Tibial nerve (tissue), 4 donors: Measurements from ENCODE around the gene MALRD1. TPM values are rescaled to one million over a fixed set of nuclear protein-coding genes. Genes with fewer than 3 reads are reported as not detected.

Experiments
- DNase-seq, 2 donors: peaks; one replicate each; pipeline ENCODE4 v3.0.0-alpha.2; 2019; ENCODE audit warnings: low spot score in 2 of 2
- H3K27ac ChIP-seq, 4 donors: fragments of 200-600 bp; sonication (generic) in 3 of 4; one replicate each; pipeline ENCODE4 v1.5.1; 2017 to 2019; ENCODE audit warnings: mild to moderate bottlenecking in 1 of 4
- H3K27me3 ChIP-seq, 2 donors: fragments of 200-600 bp; sonication (generic) in 1 of 2; one replicate each; pipeline versions ENCODE4 v1.5.1 to v1.6.0; 2017 to 2019
- H3K36me3 ChIP-seq, 3 donors: fragments of 200-600 bp; sonication (generic); one replicate each; pipeline ENCODE4 v1.5.1; 2018 to 2019
- H3K4me1 ChIP-seq, 4 donors: fragments of 200-600 bp; sonication (generic) in 3 of 4; one replicate each; pipeline ENCODE4 v1.5.1; 2017 to 2019
- H3K4me3 ChIP-seq, 4 donors: fragments of 200-600 bp; sonication (generic) in 3 of 4; one replicate each; pipeline ENCODE4 v1.5.1; 2017 to 2019; ENCODE audit warnings: mild to moderate bottlenecking in 1 of 4, moderate library complexity in 1 of 4
- H3K9me3 ChIP-seq, 4 donors: fragments of 200-600 bp; sonication (generic) in 3 of 4; one replicate each; pipeline ENCODE4 v1.5.1; 2017 to 2019
- EP300 ChIP-seq, 2 donors: sonication (generic); formaldehyde crosslinking; IDR thresholded peaks; one replicate each; pipeline ENCODE4 v1.6.1; 2017; ENCODE audit warnings: antibody characterized with exemption in 2 of 2, mild to moderate bottlenecking in 1 of 2
- POLR2A ChIP-seq, 2 donors: fragments of 450-650 bp; IDR thresholded peaks; one replicate each; pipeline ENCODE4 v1.6.1; 2017; ENCODE audit warnings: antibody characterized with exemption in 2 of 2, mild to moderate bottlenecking in 2 of 2, moderate library complexity in 2 of 2
- WGBS, 2 donors: methylation state at CpG; one replicate each; pipeline ENCODE4 v1.1.5; 2018; 5-methylcytosine and 5-hydroxymethylcytosine counted together
- small RNA-seq: library from RNA; depleted of rRNA; stranded (forward); fragments of <200 nt; gene quantifications from one replicate; pipeline ENCODE3, GENCODE V24; 2016
- total RNA-seq, 4 donors: library from RNA; depleted of rRNA; stranded (reverse); fragments of >200 nt; gene quantifications; one replicate each; pipeline ENCODE4 v1.1.0, GENCODE V29; 2016
- TF ChIP-seq, protein P1 (sequence below), 5 experiments: fragments of 200-600 bp in 3 of 5; fragments of 450-650 bp in 2 of 5; sonication (generic) in 3 of 5; IDR thresholded peaks; one replicate each; pipeline ENCODE4 v1.5.1; 2016 to 2019; ENCODE audit warnings: antibody characterized with exemption in 5 of 5, mild to moderate bottlenecking in 3 of 5, moderate library complexity in 2 of 5

The MALRD1 gene
- total RNA-seq, 4 donors from 2014 or later, result 1.3 to 5.4 (median 3.6) TPM; not detected in 1

- no peaks in the 10 kb centered on the region for H3K27me3 ChIP-seq
Measured at GRCh38 chr10:19782430-19783089, 734.0 kb downstream of the MALRD1 start.

DNA sequence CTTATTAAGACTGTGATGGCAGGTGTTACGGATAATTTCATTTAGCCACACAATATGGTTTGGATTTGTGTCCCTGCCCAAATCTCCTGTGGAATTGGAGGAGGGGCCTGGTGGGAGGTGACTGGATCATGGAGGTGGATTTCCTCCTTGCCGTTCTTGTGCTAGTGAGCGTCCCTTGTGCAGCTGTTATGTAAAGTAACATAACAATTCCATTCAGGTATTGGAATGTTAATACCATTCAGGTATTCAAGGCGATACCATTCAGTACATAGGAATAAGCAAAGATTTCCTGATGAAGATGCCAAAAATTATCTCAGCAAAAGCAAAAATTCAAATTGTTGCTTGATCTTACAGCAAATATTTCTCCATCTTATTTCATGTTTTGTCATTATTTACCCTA lies 735.1 kb downstream of the MALRD1 start:
- TF ChIP-seq, protein P1, sequence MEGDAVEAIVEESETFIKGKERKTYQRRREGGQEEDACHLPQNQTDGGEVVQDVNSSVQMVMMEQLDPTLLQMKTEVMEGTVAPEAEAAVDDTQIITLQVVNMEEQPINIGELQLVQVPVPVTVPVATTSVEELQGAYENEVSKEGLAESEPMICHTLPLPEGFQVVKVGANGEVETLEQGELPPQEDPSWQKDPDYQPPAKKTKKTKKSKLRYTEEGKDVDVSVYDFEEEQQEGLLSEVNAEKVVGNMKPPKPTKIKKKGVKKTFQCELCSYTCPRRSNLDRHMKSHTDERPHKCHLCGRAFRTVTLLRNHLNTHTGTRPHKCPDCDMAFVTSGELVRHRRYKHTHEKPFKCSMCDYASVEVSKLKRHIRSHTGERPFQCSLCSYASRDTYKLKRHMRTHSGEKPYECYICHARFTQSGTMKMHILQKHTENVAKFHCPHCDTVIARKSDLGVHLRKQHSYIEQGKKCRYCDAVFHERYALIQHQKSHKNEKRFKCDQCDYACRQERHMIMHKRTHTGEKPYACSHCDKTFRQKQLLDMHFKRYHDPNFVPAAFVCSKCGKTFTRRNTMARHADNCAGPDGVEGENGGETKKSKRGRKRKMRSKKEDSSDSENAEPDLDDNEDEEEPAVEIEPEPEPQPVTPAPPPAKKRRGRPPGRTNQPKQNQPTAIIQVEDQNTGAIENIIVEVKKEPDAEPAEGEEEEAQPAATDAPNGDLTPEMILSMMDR (IDR thresholded peaks at IDR 0.05), result no peak
- TF ChIP-seq POLR2A (IDR thresholded peaks at IDR 0.05) (no peak), EP300 (IDR thresholded peaks at IDR 0.05) (no peak)
- Histone ChIP-seq H3K4me3 (no peak overlapping the region), H3K27ac (peak overlapping the region in 2 of 4 donors; percentile 42 to 64), H3K9me3 (no peaks in the 10 kb centered on the region), H3K4me1 (no peaks in the 10 kb centered on the region), H3K27me3 (no peaks in the 10 kb centered on the region), H3K36me3 (no peaks in the 10 kb centered on the region)
- no peak for DNase-seq
- WGBS, 2 donors, result 91 to 92% methylated on average over 4 of the region's 4 CpGs

More at GRCh38 chr10:19782430-19783089, 734.0 kb downstream of the MALRD1 start:
- TF ChIP-seq POLR2A (IDR thresholded peaks at IDR 0.05), result no peak
- TF ChIP-seq EP300 (IDR thresholded peaks at IDR 0.05), result peak in 1 of 2 donors; percentile 23
- TF ChIP-seq, protein P1 (IDR thresholded peaks at IDR 0.05), result no peak
- no peaks in the 10 kb centered on the region for H3K9me3 ChIP-seq
- H3K4me1 ChIP-seq, result no peaks in the 10 kb centered on the region
- peak overlapping the region in 1 of 4 donors; percentile 21 for H3K27ac ChIP-seq
- H3K36me3 ChIP-seq, result no peaks in the 10 kb centered on the region
- WGBS, 2 donors, result 42 to 54% methylated on average over 6 of the region's 6 CpGs
- no peak for DNase-seq
- H3K4me3 ChIP-seq, result no peak overlapping the region

Small RNA genes within 50 kb of the gene (small RNA-seq; reads per million reads assigned to genes)
- not detected for gene AL354695.1
- gene HMGN1P20, result not detected
- gene RF00012, result not detected
- gene RNA5SP303, result 95.4 reads per million, percentile 95 among the genes with 10 or more reads in this experiment
